Osteoblast (primary cell): ENCODE data around the gene PTPRK. TPM values are rescaled to one million over a fixed set of nuclear protein-coding genes. Genes with fewer than 3 reads are reported as not detected.

Experiments used
- DNase-seq: peaks from one replicate; pipeline ENCODE4 v3.0.0; 2011; ENCODE audit warnings: low spot score, mixed read lengths; ENCODE audit not compliant: insufficient read length; ENCODE audit errors: missing footprints
- H2AFZ ChIP-seq: 2 replicates; pipeline ENCODE4 v1.6.0; 2011; ENCODE audit warnings: mild to moderate bottlenecking, low read length
- H3K27ac ChIP-seq: 2 replicates; pipeline ENCODE4 v1.5.1; 2011; ENCODE audit warnings: mild to moderate bottlenecking, low read depth, low read length, moderate library complexity
- H3K27me3 ChIP-seq: 2 replicates; pipeline ENCODE4 v1.6.0; 2012; ENCODE audit warnings: mild to moderate bottlenecking, control low read depth, inconsistent platforms, low read length, moderate library complexity; ENCODE audit not compliant: insufficient read depth
- H3K36me3 ChIP-seq: 2 replicates; pipeline ENCODE4 v1.5.1; 2011; ENCODE audit warnings: mild to moderate bottlenecking, low read length, control low read depth, moderate library complexity; ENCODE audit not compliant: insufficient read depth
- H3K4me1 ChIP-seq: 2 replicates; pipeline ENCODE4 v1.5.1; 2011; ENCODE audit warnings: mild to moderate bottlenecking, low read length, control low read depth, moderate library complexity; ENCODE audit not compliant: insufficient read depth
- H3K4me2 ChIP-seq: 2 replicates; pipeline ENCODE4 v1.6.0; 2011; ENCODE audit warnings: mild to moderate bottlenecking, low read length; ENCODE audit not compliant: insufficient read depth
- H3K4me3 ChIP-seq: fragments of 200-600 bp; sonication (generic); 3 replicates; pipeline ENCODE4 v1.5.1; 2012; ENCODE audit warnings: mild to moderate bottlenecking, low read length, inconsistent platforms; ENCODE audit not compliant: insufficient read depth
- H3K79me2 ChIP-seq: 2 replicates; pipeline ENCODE4 v1.6.0; 2012; ENCODE audit warnings: mild to moderate bottlenecking, low read length, control low read depth, inconsistent platforms; ENCODE audit not compliant: insufficient read depth
- H3K9me3 ChIP-seq: 2 replicates; pipeline ENCODE4 v1.5.1; 2011; ENCODE audit warnings: low read depth, low read length, control low read depth
- H4K20me1 ChIP-seq: 2 replicates; pipeline ENCODE4 v1.6.0; 2012; ENCODE audit warnings: mild to moderate bottlenecking, low read length, control low read depth; ENCODE audit not compliant: insufficient read depth
- total RNA-seq: library from RNA; depleted of rRNA; stranded (reverse); fragments of >200 nt; gene quantifications from 2 replicates; pipeline ENCODE4 v1.2.3, GENCODE V29; 2012
- TF ChIP-seq, protein P1 (sequence below): IDR thresholded peaks from 2 replicates; pipeline ENCODE4 v1.5.1; 2011; ENCODE audit warnings: mild to moderate bottlenecking, low read depth, low read length, moderate library complexity; ENCODE audit errors: extremely low read depth

Gene PTPRK
- total RNA-seq, 1 donor: 165 TPM

GRCh38 chr6:128144320-128144719 lies 376.1 kb downstream of the PTPRK start:
- Histone ChIP-seq H3K4me3 (no peak overlapping the region), H3K36me3 (no peaks in the 10 kb centered on the region), H3K27me3 (no peaks in the 10 kb centered on the region), H3K27ac (no peak overlapping the region), H3K9me3 (no peaks in the 10 kb centered on the region), H3K79me2 (no peaks in the 10 kb centered on the region), H3K4me1 (no peaks in the 10 kb centered on the region), H4K20me1 (no peaks in the 10 kb centered on the region), H3K4me2 (no peak overlapping the region), H2AFZ (no peak overlapping the region)
- no peak for DNase-seq
- TF ChIP-seq, protein P1, sequence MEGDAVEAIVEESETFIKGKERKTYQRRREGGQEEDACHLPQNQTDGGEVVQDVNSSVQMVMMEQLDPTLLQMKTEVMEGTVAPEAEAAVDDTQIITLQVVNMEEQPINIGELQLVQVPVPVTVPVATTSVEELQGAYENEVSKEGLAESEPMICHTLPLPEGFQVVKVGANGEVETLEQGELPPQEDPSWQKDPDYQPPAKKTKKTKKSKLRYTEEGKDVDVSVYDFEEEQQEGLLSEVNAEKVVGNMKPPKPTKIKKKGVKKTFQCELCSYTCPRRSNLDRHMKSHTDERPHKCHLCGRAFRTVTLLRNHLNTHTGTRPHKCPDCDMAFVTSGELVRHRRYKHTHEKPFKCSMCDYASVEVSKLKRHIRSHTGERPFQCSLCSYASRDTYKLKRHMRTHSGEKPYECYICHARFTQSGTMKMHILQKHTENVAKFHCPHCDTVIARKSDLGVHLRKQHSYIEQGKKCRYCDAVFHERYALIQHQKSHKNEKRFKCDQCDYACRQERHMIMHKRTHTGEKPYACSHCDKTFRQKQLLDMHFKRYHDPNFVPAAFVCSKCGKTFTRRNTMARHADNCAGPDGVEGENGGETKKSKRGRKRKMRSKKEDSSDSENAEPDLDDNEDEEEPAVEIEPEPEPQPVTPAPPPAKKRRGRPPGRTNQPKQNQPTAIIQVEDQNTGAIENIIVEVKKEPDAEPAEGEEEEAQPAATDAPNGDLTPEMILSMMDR: no peak

DNA sequence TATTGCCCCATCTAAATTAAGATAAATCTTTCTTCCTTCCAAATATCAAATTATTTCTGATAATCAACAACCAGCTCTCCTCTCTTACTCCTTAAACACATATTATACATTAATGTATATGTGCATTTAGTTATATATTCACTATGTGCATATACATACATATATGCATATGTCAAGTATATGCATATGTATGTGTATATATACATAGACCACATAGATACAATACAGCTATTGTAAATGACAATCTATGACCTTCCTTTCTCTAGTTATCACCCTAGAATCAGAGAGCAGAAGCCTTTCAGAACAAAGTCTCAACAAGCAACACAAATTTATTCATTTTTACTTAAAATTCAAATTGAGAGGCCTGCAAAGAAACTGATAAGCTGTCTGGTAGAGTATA lies 378.5 kb downstream of the PTPRK start:
- no peaks in the 10 kb centered on the region for H3K79me2 ChIP-seq
- no peaks in the 10 kb centered on the region for H4K20me1 ChIP-seq

GRCh38 chr6:128139519-128139918 lies 380.9 kb downstream of the PTPRK start:
- Histone ChIP-seq H3K27me3 (no peaks in the 10 kb centered on the region), H3K4me3 (no peak overlapping the region), H2AFZ (no peak overlapping the region), H4K20me1 (no peaks in the 10 kb centered on the region), H3K4me1 (no peaks in the 10 kb centered on the region), H3K4me2 (no peak overlapping the region), H3K9me3 (no peaks in the 10 kb centered on the region), H3K79me2 (no peaks in the 10 kb centered on the region), H3K36me3 (no peaks in the 10 kb centered on the region), H3K27ac (no peak overlapping the region)
- TF ChIP-seq, protein P1: no peak
- DNase-seq: no peak

More for the DNA sequence above, 378.5 kb downstream of the PTPRK start:
- Histone ChIP-seq H3K4me3 (no peak overlapping the region), H3K9me3 (no peaks in the 10 kb centered on the region), H3K4me1 (no peaks in the 10 kb centered on the region), H3K36me3 (no peaks in the 10 kb centered on the region), H3K27me3 (no peaks in the 10 kb centered on the region), H2AFZ (no peak overlapping the region), H3K4me2 (no peak overlapping the region), H3K27ac (no peak overlapping the region)
- TF ChIP-seq, protein P1: no peak
- DNase-seq: no peak

DNA sequence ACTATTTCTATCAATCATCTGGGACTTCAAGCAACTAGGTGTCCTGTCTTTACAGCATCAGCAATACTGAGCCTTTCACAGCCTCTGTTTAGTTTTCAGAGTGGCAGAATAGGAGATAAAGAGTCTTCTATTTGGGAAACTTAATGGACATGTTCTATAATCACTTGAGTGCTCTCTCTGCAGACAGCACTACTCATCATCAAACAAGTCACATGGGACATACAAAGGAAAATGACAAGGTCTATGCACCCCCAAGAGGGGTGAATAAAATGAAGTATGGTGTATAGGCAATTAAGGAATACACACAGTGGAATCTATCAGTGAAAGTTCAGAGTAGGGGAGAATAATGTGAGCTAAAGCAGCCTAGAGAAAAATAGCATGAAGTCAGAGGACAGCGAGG lies 381.7 kb downstream of the PTPRK start:
- H2AFZ ChIP-seq: no peak overlapping the region
- H4K20me1 ChIP-seq: no peaks in the 10 kb centered on the region
- no peak overlapping the region for H3K4me2 ChIP-seq
- H3K36me3 ChIP-seq: no peaks in the 10 kb centered on the region
- DNase-seq: no peak
- no peaks in the 10 kb centered on the region for H3K9me3 ChIP-seq
- TF ChIP-seq, protein P1: no peak
- H3K4me1 ChIP-seq: no peaks in the 10 kb centered on the region
- H3K79me2 ChIP-seq: no peaks in the 10 kb centered on the region
- H3K4me3 ChIP-seq: no peak overlapping the region
- no peak overlapping the region for H3K27ac ChIP-seq
- no peaks in the 10 kb centered on the region for H3K27me3 ChIP-seq
